ENCODE measurements around the gene ZNF28.
"Not testable (repeated sequence)": the region's sequence is repeated elsewhere in the genome, so short reads cannot be mapped to it uniquely, and the experiment has no call there.

DNA sequence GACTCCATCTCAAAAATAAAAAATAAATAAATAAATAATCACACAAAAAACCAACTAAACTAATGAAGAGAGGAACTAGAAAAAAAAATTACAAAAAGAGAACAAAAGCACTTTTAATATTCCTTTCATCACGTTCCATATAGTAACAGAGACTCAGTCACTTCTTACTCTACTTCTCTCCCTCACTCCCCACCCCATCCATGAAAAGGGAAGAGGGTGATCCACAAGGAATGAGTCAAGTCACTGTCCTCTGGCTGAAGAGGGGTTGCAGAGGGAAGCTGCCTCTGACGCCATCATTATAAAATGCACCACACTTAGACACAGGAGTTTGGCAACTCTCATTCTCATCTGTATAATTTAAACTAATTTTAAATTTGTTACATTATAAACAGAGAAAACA, 38.6 kb downstream of the ZNF28 start:
- TF ChIP-seq RAD21 (conservative IDR thresholded peaks at IDR 0.05 in 1 of 2, IDR thresholded peaks at IDR 0.05 in 1 of 2); JUN (IDR thresholded peaks at IDR 0.05); CHD4 (IDR thresholded peaks at IDR 0.05; ENCODE audit: borderline replicate concordance); RCOR1 (IDR thresholded peaks at IDR 0.05; ENCODE audit: low read depth, low read length); POLR2A (IDR thresholded peaks at IDR 0.05; ENCODE audit: low read length): not testable (repeated sequence)
- TF ChIP-seq, protein P1, sequence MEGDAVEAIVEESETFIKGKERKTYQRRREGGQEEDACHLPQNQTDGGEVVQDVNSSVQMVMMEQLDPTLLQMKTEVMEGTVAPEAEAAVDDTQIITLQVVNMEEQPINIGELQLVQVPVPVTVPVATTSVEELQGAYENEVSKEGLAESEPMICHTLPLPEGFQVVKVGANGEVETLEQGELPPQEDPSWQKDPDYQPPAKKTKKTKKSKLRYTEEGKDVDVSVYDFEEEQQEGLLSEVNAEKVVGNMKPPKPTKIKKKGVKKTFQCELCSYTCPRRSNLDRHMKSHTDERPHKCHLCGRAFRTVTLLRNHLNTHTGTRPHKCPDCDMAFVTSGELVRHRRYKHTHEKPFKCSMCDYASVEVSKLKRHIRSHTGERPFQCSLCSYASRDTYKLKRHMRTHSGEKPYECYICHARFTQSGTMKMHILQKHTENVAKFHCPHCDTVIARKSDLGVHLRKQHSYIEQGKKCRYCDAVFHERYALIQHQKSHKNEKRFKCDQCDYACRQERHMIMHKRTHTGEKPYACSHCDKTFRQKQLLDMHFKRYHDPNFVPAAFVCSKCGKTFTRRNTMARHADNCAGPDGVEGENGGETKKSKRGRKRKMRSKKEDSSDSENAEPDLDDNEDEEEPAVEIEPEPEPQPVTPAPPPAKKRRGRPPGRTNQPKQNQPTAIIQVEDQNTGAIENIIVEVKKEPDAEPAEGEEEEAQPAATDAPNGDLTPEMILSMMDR (IDR thresholded peaks at IDR 0.05): not testable (repeated sequence)
